T-helper 2 cell treated with Interferon-gamma antibody and Interleukin-4, amounts not matched to agents 100 ng/mL and 5 ng/mL, for 36 hours (primary cell): ENCODE measurements around the gene KDM1B. TPM values are rescaled to one million over a fixed set of nuclear protein-coding genes. Genes with fewer than 3 reads are reported as not detected.
"Not testable (repeated sequence)": the region's sequence is repeated elsewhere in the genome, so short reads cannot be mapped to it uniquely, and the experiment has no call there.

ENCODE experiments used
- intact Hi-C: fragments of 100-400 bp; cut with micrococcal nuclease; formaldehyde crosslinking; loops from one replicate; pipeline ENCODE4 v1.15.1; 2023
- total RNA-seq: library from RNA; stranded (reverse); gene quantifications from 2 replicates; pipeline ENCODE4 v1.2.3, GENCODE V29; 2022

The KDM1B gene
- total RNA-seq, 1 donor from 2014 or later = 8.0 TPM

DNA sequence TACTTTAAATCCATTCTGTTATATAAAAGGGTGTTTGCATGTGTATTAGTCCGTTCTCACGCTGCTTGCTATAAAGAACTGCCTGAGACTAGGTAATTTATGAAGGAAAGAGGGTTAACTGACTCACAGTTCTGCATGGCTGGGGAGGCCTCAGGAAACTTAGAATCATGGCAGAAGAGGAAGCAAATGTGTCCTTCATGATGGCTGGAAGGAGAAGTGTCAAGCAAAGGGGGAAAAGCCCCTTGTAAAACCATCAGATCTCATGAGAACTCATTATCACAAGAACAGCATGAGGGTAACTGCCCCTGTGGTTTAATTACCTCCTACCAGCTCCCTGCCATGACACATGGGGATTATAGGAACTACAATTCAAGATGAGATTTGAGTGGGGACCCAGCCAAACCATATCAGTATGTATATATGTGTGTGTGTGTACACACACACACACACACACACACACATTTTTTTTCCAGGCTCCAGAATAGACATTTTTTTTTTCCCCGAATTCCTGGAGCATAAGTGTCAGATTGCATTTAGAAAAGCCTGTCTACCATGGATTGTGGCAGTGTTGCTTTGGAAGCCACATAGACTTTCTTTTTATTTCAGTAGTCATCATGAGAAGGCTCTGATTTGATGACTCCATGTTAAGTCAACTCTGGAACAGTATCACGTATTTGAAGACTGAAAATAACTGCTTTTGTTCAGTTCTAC lies 31.5 kb downstream of the KDM1B start:
- intact Hi-C loops = no loop called here

DNA sequence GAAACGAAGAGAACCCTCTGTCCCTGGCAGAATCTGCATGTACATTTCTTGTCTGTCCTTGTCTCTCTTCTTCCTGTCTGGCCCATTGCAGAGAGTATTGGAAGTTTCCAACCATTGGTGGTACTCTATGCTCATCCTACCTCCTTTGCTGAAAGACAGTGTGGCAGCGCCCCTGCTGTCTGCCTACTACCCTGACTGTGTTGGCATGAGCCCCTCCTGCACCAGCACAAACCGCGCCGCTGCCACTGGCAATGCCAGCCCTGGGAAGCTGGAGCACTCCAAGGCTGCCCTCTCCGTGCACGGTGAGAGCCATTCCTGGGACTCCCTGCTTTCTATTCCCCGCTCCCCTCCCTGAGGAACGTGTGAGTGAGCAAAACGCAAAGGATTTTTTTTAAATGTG lies 32.5 kb downstream of the KDM1B start:
- intact Hi-C loops = no loop called here

DNA sequence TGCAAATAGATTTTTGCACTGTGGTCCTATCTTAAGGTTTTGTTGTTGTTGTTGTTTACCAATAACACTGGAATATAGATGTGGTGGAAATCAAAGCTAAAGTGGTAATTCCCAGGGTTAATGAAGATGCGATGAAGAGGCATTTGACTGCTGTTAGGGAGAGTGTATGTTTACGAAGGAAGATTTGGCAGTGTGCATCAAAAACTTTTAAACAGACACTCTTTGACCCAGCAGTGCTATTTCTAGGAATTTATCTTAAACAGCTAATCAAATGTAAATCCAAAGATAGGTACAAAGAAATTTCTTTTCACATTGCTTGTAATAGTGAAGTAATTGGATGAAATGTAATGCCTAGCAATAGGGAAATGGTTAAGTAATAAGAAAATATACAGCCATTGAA lies 34.0 kb downstream of the KDM1B start:
- intact Hi-C loops = no loop called here

DNA sequence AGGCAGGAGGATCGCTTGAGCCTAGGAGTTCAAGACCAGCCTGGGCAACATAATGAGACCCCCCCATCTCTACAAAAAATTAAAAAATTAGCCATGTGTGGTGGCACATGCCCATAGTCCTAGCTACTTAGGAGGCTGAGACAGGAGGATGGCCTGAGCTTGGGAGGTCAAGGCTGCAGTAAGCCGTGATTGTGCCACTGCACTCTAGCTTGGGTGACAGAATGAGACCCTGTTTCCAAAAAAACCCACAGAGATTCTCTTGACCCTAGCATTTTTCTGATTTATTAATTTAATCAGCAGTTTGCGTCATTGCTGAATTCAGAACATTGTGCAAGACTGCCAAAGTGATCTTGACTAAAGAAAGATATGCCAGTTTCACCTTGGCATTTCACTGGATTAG lies 36.8 kb downstream of the KDM1B start:
- intact Hi-C loops = no loop called here

DNA sequence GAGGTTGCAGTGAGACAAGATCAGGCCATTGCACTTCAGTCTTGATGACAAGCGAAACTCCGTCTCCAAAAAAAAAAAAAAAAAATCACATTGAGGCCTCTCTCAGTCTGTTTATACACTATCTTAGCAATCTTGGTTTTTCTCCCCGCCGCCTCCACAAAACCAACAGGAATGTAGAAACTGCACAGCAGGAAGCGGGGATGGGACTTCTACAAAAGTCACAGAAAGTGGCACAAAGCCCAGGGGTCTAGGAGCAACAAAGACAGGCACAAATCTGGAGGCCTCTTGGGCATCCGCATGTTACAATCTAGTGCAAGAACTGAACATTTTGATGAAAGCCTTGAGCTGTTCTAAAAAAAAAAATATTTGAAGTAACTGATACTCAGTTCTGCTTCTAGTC lies 48.6 kb downstream of the KDM1B start:
- intact Hi-C loops = no loop called here

DNA sequence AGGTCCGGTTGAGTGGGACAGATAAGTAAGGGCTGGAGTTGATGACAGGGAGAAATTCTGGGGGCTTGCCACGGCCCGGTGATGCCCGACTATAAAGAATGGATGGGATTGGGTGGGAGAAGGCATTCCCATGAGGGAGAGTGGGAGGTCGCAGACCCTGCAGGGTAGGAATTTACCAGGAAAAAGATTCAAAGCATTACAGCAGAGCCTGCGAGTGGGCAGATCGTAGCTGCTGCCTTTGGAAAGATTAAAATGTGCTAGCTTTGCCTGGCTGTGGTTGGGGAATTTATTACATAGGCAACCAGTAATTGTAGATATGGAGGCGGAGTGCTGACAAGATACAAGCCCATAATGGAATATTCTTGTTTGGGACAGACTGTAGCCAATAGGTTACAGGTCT lies 49.5 kb downstream of the KDM1B start:
- intact Hi-C loops = no loop called here

DNA sequence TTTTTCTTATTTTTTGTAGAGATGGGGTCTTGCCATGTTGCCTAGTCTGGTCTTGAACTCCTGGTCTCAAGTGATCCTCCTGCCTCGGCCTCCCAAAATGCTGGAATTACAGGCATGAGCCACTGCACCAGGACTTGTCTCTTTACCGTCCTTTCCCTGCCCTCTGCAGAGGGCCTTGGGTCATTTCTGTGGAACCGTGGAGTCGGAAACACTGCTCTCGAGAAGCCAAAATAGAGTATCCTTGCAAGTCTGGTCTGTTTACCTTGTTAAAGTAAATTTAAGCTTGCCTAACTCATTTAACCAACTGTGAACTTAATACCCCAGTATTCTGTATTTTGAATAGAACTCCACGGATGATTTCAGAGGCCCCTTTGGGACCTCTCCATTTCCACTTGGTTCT lies 51.4 kb downstream of the KDM1B start:
- intact Hi-C loops = no loop called here

DNA sequence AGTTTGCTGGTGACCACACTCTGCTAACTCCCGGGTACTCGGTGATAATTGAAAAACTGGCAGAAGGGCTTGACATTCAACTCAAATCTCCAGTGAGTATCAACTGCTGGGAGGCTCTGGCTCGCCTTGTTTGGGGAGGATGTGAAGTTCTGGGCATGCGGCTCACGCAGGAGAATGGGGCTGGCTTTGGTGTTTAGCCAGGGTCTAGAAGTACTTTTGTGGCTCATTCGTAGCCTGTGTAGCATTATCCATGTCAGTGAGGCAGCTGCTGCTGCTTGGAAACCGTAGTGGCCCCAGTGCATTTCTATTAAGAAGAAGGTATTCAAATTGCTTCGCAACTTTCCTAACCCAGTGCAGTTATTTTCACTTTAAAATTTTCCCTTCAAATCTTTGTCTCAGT lies 52.2 kb downstream of the KDM1B start:
- intact Hi-C loops = no loop called here

DNA sequence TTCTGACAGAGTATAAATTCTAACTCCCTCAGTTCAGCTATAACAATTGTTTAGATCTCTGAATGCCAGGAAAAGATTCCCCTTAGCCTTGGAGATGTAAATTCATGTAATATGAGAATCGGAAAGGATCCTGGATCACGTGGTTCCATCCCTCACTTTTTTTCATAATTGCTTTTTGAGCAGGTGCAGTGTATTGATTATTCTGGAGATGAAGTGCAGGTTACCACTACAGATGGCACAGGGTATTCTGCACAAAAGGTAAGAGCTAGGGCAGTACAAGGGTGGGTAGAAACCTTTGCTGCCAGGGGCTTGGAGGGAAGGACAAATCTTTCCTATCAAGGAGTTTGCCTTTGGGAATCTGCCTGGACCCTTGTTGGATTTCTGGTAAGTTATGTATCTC lies 52.7 kb downstream of the KDM1B start:
- intact Hi-C loops = no loop called here

DNA sequence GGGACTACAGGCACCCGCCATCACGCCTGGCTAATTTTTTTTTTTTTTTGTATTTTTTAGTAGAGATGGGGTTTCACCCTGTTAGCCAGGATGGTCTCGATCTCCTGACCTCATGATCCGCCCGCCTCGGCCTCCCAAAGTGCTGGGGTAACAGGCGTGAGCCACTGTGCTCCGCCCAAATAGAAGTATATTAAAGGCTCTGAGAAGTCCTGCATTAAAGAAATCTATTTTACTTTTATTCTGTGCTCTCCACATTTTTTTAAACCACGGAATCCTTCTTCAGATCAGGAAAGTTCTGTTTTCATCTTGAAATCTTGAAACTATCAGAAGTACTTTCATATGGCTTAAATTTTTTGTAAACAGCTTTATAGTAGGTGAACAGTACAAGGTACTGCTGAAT lies 53.6 kb downstream of the KDM1B start:
- intact Hi-C loops = not testable (repeated sequence)

DNA sequence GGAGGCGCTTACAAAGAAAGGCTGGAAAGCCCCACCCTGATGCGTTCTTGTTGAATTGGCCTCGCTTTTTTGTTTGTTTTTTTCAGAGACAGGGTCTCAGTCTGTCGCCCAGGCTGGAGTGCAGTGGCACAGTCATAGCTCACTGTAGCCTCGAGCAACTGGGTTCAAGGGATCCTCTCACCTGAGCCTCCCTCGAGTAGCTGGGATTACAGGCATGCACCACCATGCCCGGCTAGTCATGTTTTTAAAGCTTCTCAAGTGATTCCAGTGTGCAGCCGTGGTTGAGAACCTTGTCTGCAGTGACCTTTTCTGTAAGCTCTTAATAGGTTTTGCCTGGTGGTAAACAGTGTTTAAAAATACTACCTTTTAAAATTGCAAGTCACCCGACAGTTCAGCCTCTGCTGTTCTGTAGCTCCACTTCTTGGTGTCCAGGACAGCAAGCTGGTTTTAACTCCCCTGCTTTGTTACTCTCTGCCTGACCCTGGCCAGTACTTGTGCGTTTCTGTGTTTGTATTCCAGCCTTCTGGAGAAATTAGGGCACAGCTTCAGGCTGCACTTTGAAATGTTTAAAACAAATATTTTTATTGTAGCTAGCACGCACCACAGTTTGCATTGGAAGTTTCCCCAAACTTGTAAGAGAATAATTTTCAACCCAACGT lies 54.4 kb downstream of the KDM1B start:
- intact Hi-C loops = no loop called here

DNA sequence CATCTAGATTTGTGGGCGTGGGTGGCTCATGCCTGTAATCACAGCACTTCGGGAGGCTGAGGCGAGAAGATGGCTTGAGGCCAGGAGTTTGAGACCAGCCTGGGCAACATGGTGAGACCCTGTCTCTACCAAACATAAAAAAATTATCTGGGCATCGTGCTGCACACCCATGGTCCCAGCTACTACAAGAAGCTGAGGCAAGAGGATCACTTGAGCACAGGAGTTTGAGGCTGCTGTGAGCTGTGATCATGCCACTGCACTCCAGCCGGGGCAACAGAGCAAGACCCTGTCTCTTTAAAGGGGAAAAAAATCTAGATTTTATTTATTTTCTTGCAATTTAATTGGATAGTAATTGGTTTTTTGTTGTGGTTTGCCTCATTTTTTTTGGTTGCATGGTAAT lies 55.5 kb downstream of the KDM1B start:
- intact Hi-C loops = no loop called here

DNA sequence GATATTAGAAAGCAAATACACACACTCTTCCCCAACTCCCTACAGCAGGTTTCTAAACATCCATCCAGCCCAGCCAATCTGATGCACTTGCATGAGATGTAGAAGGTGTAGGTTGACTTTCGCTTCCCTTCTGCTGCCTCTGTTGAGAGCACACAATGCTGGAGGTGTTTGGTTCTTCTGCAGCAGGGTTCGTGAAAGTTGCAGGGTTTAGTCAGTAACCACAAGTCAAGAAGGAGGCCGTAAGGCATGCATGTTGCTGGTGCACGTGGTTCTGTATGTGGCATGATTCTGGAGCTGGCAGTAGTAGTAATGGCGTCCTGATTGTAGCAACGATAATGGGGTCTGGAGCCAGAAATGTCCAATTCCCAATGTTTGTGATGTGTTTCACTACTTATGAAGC lies 56.1 kb downstream of the KDM1B start:
- intact Hi-C loops = no loop called here

DNA sequence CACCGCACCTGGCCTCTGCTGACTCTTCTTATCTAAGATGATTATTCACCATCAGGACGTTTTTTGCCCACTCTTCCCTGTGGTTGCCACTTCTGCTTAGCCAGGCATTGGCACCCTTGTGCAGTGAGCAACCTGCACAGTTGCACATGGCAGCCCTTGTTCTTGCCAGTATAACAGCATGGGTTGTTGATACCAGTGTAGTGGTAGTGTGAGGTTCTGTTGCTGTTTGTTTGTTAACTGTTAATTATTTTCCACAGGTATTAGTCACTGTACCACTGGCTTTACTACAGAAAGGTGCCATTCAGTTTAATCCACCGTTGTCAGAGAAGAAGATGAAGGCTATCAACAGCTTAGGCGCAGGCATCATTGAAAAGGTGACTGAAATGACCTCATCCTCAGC lies 57.0 kb downstream of the KDM1B start:
- intact Hi-C loops = no loop called here

DNA sequence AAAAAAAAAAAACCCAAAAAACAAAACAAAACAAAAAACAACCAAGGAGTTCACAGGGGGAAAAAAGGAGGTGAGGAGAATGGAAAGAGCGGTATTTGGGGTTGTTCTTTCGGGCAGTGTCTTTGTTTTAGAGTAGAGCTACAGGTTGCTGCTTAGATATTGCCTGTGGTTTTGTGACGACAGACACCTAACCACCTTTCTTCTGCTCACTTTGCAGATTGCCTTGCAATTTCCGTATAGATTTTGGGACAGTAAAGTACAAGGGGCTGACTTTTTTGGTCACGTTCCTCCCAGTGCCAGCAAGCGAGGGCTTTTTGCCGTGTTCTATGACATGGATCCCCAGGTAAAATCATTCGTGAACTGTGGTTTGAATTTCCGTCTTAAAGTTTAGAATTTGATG lies 58.2 kb downstream of the KDM1B start:
- intact Hi-C loops = no loop called here

DNA sequence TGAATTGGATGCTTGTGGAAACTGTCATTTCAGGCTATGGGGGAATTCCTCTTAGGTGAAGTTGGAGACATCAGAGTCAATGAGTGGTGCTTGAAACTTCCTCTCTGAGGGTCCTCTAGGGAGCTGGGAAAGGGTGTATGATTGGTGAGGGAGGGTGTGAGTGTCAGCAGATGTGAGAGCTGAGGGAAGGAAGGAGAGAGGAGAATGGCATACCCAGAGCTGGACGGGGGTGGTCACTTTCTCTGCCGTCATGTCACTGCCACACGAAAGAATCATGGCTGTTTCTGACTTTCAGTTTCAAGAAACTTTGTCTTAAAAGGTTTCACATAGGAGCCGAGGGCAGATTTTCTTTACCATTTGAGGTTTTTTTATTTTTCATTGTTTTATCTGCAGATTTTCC lies 58.8 kb downstream of the KDM1B start:
- intact Hi-C loops = no loop called here

DNA sequence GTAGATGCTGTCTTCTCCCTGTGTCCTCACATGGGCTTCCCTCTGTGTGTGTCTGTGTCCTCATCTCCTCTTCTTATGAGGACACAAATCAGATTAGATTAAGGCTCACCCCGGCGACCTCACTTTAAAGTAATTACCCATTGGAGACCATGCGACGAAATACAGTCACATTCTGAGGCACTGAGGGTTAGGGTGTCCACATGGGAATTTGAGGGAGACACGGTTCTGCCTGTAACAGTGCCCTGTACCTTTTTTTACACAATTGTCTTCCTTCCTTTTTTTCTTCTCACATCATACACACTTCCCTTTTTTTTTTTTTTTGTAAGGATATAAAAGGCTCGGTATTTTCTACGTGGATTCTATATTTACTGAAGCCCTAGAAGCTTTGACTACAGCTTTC lies 60.2 kb downstream of the KDM1B start:
- intact Hi-C loops = no loop called here

DNA sequence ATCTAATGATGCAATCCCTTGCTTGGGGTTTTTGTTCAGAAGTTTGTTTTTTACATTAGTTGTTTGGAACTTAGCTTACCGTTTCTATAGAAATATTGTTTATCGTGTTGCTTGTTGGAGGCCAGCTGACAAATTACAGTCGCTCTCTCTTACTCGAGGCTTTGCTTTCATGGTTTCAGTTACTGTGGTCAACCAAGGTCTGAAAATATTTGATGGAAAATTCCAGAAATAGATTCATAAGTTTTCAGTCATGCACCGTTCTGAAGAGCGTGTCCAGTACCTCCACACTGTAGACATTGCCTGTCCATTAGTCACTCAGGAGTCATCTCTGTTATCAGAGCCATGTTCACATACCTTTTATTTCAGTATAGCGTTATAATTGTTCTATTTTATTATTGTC lies 61.2 kb downstream of the KDM1B start:
- intact Hi-C loops = no loop called here

DNA sequence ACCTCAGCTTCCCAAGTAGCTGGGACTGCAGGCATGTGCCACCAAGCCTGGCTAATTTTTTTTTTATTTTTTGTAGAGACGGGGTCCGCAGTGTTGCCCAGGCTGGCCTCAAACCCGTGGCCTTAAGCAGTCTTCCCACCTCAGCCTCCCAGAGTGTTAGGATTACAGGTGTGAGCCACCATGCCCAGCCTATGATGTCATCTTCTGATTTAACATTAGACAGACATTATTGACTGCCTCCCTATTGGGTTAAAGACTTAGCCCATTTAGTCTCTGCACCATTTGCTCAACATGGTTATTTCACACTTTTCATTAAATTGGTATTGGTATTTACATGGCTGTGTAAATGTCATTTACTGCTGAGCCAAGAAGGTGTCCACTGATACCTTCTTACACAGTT lies 63.0 kb downstream of the KDM1B start:
- intact Hi-C loops = no loop called here

DNA sequence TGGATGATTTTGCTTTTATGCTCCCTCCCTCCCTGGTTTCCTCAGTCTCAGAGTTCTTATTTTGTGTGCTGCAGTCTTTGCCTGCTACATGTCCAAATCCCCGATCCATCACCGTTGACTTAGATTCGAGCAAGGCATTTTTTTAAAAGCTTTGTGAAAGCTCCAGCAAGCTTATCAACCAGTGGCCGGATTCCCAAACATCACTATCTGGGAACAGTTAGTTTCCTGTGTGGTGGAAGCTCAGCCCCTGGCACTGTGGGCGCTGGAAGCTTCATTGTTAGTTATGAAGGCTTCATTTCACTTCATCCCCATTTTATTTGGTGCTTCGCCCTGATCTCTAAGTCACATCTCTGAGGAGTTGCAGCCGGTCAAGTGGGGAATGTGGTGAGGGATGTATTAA lies 64.4 kb downstream of the KDM1B start:
- intact Hi-C loops = no loop called here

DNA sequence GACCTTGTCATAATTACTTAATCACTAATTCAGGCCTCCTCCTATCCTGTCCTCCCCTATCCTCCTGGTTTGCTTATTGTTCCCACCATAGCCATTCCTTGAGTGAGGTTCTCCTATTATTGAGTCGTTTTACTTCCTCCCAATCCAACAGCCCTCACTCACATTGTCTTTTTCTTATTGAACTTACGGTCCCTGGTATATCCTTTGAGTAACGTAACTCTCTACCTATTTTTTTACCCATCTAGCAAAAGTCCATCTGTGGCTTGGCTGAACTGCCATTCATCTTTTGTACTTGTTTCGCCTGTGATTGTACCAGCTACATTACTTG lies 66.0 kb downstream of the KDM1B start:
- intact Hi-C loops = no loop called here

DNA sequence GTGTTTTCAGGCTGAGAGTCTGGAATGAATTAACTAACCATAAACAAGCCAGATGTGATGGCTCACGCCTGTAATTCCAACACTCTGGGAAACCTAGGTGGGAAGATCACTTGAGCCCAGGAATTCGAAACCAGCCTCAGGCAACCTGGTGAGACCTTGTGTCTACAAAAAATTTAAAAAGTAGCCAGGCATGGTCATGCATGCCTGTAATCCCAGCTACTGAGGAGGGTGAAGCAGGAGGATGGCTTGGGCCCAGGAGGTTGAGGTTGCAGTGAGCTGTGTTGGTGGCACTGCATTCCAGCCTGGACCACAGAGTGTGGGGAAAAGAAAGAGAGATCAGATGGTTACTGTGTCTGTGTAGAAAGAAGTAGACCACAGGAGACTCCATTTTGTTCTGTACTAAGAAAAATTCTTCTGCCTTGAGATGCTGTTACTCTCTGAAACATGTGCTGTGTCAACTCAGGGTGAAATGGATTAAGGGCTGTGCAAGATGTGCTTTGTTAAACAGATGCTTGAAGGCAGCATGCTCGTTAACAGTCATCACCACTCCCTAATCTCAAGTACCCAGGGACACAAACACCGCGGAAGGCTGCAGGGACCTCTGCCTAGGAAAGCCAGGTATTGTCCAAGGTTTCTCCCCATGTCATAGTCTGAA lies 71.4 kb downstream of the KDM1B start:
- intact Hi-C loops = not testable (repeated sequence)

DNA sequence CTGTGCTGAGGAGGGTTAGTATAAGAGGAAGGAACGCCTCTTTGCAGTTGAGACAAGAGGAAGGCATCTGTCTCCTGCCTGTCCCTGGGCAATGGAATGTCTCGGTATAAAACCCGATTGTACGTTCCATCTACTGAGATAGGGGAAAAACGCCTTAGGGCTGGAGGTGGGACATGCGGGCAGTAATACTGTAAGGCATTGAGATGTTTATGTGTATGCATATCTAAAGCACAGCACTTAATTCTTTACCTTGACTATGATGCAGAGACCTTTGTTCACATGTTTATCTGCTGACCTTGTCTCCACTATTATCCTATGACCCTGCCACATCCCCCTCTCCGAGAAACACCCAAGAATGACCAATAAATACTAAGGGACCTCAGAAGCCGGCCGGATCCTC lies 71.9 kb downstream of the KDM1B start:
- intact Hi-C loops = not testable (repeated sequence)
